NCI-H2081 (cell line): ENCODE measurements around the gene SLC39A8.
"Not testable (repeated sequence)": the region's sequence is repeated elsewhere in the genome, so short reads cannot be mapped to it uniquely, and the experiment has no call there.

Experiments used
- DNase-seq, 2 experiments: peaks; one replicate each; lab custom pipeline; 2025; lab: John Stamatoyannopoulos, UW

The SLC39A8 gene

GRCh38 chr4:102299354-102300107, 45.8 kb downstream of the SLC39A8 start:
- DNase-seq = no peak

GRCh38 chr4:102298716-102299115, 46.6 kb downstream of the SLC39A8 start:
- DNase-seq = no peak

GRCh38 chr4:102295153-102295862, 50.0 kb downstream of the SLC39A8 start:
- no peak for DNase-seq

GRCh38 chr4:102288497-102288896, 56.8 kb downstream of the SLC39A8 start:
- DNase-seq = no peak

- DNase-seq = no peak
Measured at GRCh38 chr4:102285831-102286230, 59.5 kb downstream of the SLC39A8 start.

GRCh38 chr4:102281171-102281839, 64.0 kb downstream of the SLC39A8 start:
- no peak for DNase-seq

- not testable (repeated sequence) for DNase-seq
Measured at GRCh38 chr4:102273317-102273716, 72.0 kb downstream of the SLC39A8 start.

GRCh38 chr4:102272318-102272717, 73.0 kb downstream of the SLC39A8 start:
- DNase-seq = no peak

- no peak for DNase-seq
Measured at GRCh38 chr4:102268355-102268754, 76.9 kb downstream of the SLC39A8 start.

- DNase-seq = peak; percentile 27 to 58
Measured at GRCh38 chr4:102263024-102263787, 82.1 kb downstream of the SLC39A8 start.

GRCh38 chr4:102259702-102260101, 85.6 kb downstream of the SLC39A8 start:
- DNase-seq = no peak

- DNase-seq = no peak
Measured at GRCh38 chr4:102259081-102259480, 86.2 kb downstream of the SLC39A8 start.

GRCh38 chr4:102256321-102256720, 89.0 kb downstream of the SLC39A8 start:
- no peak for DNase-seq

- no peak for DNase-seq
Measured at GRCh38 chr4:102253860-102254259, 91.4 kb downstream of the SLC39A8 start.

- DNase-seq = no peak
Measured at GRCh38 chr4:102252171-102252570, 93.1 kb downstream of the SLC39A8 start.

- no peak for DNase-seq
Measured at GRCh38 chr4:102250341-102250740, 94.9 kb downstream of the SLC39A8 start.

GRCh38 chr4:102247041-102247440, 98.2 kb downstream of the SLC39A8 start:
- DNase-seq = no peak

- DNase-seq = no peak
Measured at GRCh38 chr4:102246416-102246815, 98.9 kb downstream of the SLC39A8 start.

GRCh38 chr4:102244878-102245535, 100.3 kb downstream of the SLC39A8 start:
- DNase-seq = no peak

GRCh38 chr4:102243296-102243695, 102.0 kb downstream of the SLC39A8 start:
- DNase-seq = not testable (repeated sequence)

- DNase-seq = no peak
Measured at GRCh38 chr4:102234243-102234838, 110.9 kb downstream of the SLC39A8 start.
